HG02885 (cell line): ENCODE data around the gene SHPK.
A peak's percentile ranks its signal among the peaks of the same experiment; 100 is the strongest.

Experiments
- ATAC-seq: cut with Tn5 transposase; IDR thresholded peaks from one replicate; pipeline ENCODE4 v1.9.1; 2021; ENCODE audit warnings: mild to moderate bottlenecking; ENCODE audit not compliant: unreplicated experiment, poor library complexity

The SHPK gene

GRCh38 chr17:3559270-3559645 lies 76.8 kb downstream of the SHPK start:
- ATAC-seq = no peak

DNA sequence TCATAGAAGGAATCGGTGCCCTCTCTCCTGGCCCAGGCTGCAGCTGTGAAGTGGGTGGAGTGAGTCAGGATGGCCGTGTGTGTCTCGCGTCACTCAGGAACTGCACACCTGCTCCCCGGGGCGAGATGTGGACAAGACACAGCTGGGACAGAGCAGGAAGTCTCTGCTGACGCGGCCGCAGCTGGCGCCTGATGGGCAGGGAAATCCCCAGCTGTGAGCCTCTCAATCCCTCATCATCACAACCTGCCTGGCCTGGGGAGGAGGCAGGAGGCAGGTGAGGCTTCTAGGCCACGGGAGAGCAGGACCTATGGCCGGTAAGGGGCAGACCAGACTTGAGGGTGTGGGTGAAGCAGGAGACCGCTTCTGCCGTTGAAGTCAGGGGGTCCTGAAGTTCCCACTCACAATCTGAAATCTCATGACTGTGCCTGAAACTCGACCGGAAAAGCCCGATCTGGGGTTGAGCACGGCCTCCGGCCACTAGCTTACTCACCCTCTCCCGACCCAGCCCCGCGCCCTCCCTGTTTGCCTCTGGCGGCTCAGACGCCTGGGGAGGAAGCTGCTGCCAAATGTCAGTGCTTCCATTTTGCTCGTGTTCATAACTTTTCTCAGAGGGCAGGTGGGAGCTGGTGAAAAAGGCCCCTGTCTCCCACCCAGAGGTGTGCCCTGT lies 77.3 kb downstream of the SHPK start:
- ATAC-seq = peak; percentile 74
